CD4-positive, alpha-beta T cell (primary cell): ENCODE data around the gene CFP. TPM values are rescaled to one million over a fixed set of nuclear protein-coding genes. Genes with fewer than 3 reads are reported as not detected.
A peak's percentile ranks its signal among the peaks of the same experiment; 100 is the strongest.

Experiments used
- ATAC-seq: fragments of 200-7000 bp; cut with Tn5 transposase; one replicate; pipeline ENCODE4 v1.10.0; 2022; ENCODE audit warnings: mild to moderate bottlenecking; ENCODE audit not compliant: poor library complexity
- CTCF ChIA-PET: fragments of 350-600 bp; sonication (Branson Sonifier 250); formaldehyde crosslinking; loops from one replicate; lab custom pipeline; 2021; ENCODE audit warnings: antibody characterized with exemption, inconsistent platforms; lab: Charles Lee
- POLR2A ChIA-PET: fragments of 350-600 bp; sonication (Branson Sonifier 250); formaldehyde crosslinking; loops from one replicate; lab custom pipeline; 2021; ENCODE audit warnings: antibody characterized with exemption, inconsistent platforms; lab: Charles Lee
- DNase-seq, 14 experiments: peaks; one replicate each; pipeline ENCODE4 v3.0.0-alpha.2; 2013 to 2020; ENCODE audit warnings: mixed read lengths in 2 of 14
- H3K27ac ChIP-seq, 2 donors: one replicate each; pipeline versions ENCODE4 v1.5.1 to v1.7.0; 2013; ENCODE audit warnings: low read length in 2 of 2, low read depth in 1 of 2, mild to moderate bottlenecking in 1 of 2
- H3K27me3 ChIP-seq, 2 experiments: 1 replicate in 1 of 2; 2 replicates in 1 of 2; pipeline versions ENCODE4 v1.6.1 to v1.7.0; 2013; ENCODE audit warnings: low read length in 2 of 2, control low read depth in 1 of 2, mild to moderate bottlenecking in 1 of 2, moderate library complexity in 1 of 2; ENCODE audit not compliant: insufficient read depth in 2 of 2, control insufficient read depth in 1 of 2
- H3K36me3 ChIP-seq: one replicate; pipeline ENCODE4 v1.6.1; 2013; ENCODE audit warnings: low read length, control low read depth; ENCODE audit not compliant: insufficient read depth
- H3K4me1 ChIP-seq: one replicate; pipeline ENCODE4 v1.6.1; 2013; ENCODE audit warnings: low read length, control low read depth; ENCODE audit not compliant: insufficient read depth
- H3K4me3 ChIP-seq: one replicate; pipeline ENCODE4 v1.5.1; 2013; ENCODE audit warnings: mild to moderate bottlenecking, low read length, moderate library complexity
- H3K9me3 ChIP-seq, 2 experiments: 1 replicate in 1 of 2; 2 replicates in 1 of 2; pipeline versions ENCODE4 v1.6.1 to v1.7.0; 2013; ENCODE audit warnings: low read length in 2 of 2, mild to moderate bottlenecking in 2 of 2, control low read depth in 1 of 2, moderate library complexity in 1 of 2; ENCODE audit not compliant: control insufficient read depth in 1 of 2, insufficient read depth in 1 of 2
- H3K27ac Mint-ChIP-seq: one replicate; pipeline ENCODE4 v1.8.0; 2020; ENCODE audit warnings: mixed read lengths
- H3K27me3 Mint-ChIP-seq: one replicate; pipeline ENCODE4 v1.8.0; 2021; ENCODE audit warnings: mixed read lengths
- H3K36me3 Mint-ChIP-seq: one replicate; pipeline ENCODE4 v1.8.0; 2021; ENCODE audit warnings: low read depth, mixed read lengths
- H3K4me1 Mint-ChIP-seq: one replicate; pipeline ENCODE4 v1.8.0; 2021; ENCODE audit warnings: low read depth, mixed read lengths
- H3K4me3 Mint-ChIP-seq: one replicate; pipeline ENCODE4 v1.8.0; 2020; ENCODE audit warnings: mild to moderate bottlenecking, mixed read lengths
- H3K9me3 Mint-ChIP-seq: one replicate; pipeline ENCODE4 v1.8.0; 2020; ENCODE audit warnings: mixed read lengths
- CTCF ChIP-seq: fragments of 200-600 bp; IDR thresholded peaks from one replicate; pipeline ENCODE4 v1.8.0; 2022; ENCODE audit warnings: antibody characterized with exemption, mild to moderate bottlenecking
- intact Hi-C, 2 experiments: fragments of 100-400 bp; cut with DNase I in 1 of 2; cut with micrococcal nuclease in 1 of 2; formaldehyde crosslinking; loops; one replicate each; pipeline versions ENCODE4 v1.15.1 to v1.9.0; 2023 to 2025; cut with DNase I, micrococcal nuclease
- total RNA-seq, 174 experiments: library from RNA in 2 of 174; stranded (reverse) in 2 of 174; gene quantifications; one replicate each; pipeline ENCODE4 v1.2.3 and lab custom pipeline; 2021 to 2026

The CFP gene
- total RNA-seq, 2 experiments from 2014 or later, result 18.3 to 18.6 TPM

- ChIA-PET POLR2A (interaction anchor here (1.2 to 1.9 kb wide), 3 partner anchors 20 to 73 kb away, joined by 4 read pairs; partner anchors contain the start of gene ARAF), CTCF (interaction anchor here (1.0 to 1.2 kb wide), 2 partner anchors 15 to 47 kb away, joined by 3 read pairs; partner anchors contain the start of gene TIMP1)
- DNase-seq (peak in 5 of 14 experiments; percentile 8 to 53 (median 32)), ATAC-seq (peak; percentile 45)
- no peak for TF ChIP-seq CTCF
- Mint-ChIP-seq H3K27ac (peak overlapping the region; percentile 79), H3K4me3 (peak overlapping the region; percentile 88), H3K9me3 (no peaks in the 10 kb centered on the region), H3K36me3 (peaks cover 26% of the 10 kb centered on the region), H3K4me1 (peaks cover 26% of the 10 kb centered on the region), H3K27me3 (no peaks in the 10 kb centered on the region)
- H3K27ac ChIP-seq, result no peak overlapping the region
- H3K36me3 ChIP-seq, result peaks cover under 1% of the 10 kb centered on the region
- no peaks in the 10 kb centered on the region for H3K9me3 ChIP-seq
- peak overlapping the region; percentile 55 for H3K4me3 ChIP-seq
- intact Hi-C loops, result no loop called here
- no peaks in the 10 kb centered on the region for H3K27me3 ChIP-seq
- peaks cover 30% of the 10 kb centered on the region for H3K4me1 ChIP-seq
Measured at GRCh38 chrX:47628982-47629381, 748 bp downstream of the CFP start.

DNA sequence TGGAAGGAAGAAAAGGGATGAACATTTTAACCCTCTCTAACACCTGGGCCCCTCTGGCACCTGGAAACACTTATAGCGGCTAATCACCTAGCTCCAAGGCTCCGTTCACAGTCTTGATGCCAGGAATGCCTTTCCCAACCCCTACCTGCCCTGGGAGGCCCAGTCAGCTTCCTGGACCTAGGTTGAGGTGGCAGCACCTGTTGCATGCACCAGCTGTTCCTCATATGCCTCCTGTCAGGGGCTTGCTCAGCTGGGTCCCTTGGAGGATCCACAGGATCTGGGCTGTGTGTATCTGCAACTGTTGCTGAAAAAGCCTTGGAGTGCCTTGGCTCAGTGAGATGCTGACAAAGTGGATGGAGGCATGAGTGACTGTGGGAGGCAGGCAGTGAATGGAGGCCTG, 4.4 kb downstream of the CFP start:
- ATAC-seq (no peak), DNase-seq (no peak)
- Mint-ChIP-seq H3K4me1 (peaks cover 31% of the 10 kb centered on the region), H3K27me3 (no peaks in the 10 kb centered on the region), H3K36me3 (peaks cover 31% of the 10 kb centered on the region), H3K9me3 (no peaks in the 10 kb centered on the region), H3K27ac (no peak overlapping the region), H3K4me3 (peak overlapping the region; percentile 51)
- H3K27me3 ChIP-seq, result no peaks in the 10 kb centered on the region
- H3K4me3 ChIP-seq, result no peak overlapping the region
- ChIA-PET POLR2A (no interaction called here), CTCF (no interaction called here)
- H3K4me1 ChIP-seq, result peaks cover 33% of the 10 kb centered on the region
- intact Hi-C loops, result no loop called here
- no peak for TF ChIP-seq CTCF
- no peaks in the 10 kb centered on the region for H3K9me3 ChIP-seq
- H3K36me3 ChIP-seq, result no peaks in the 10 kb centered on the region
- H3K27ac ChIP-seq, result no peak overlapping the region

GRCh38 chrX:47623540-47624027, 6.1 kb downstream of the CFP start:
- Mint-ChIP-seq H3K27me3 (no peaks in the 10 kb centered on the region), H3K4me3 (peak overlapping the region; percentile 90), H3K9me3 (no peaks in the 10 kb centered on the region), H3K36me3 (peaks cover 17% of the 10 kb centered on the region), H3K4me1 (peaks cover 22% of the 10 kb centered on the region), H3K27ac (peak overlapping the region; percentile 20)
- H3K9me3 ChIP-seq, result no peaks in the 10 kb centered on the region
- peaks cover 29% of the 10 kb centered on the region for H3K4me1 ChIP-seq
- no peak for TF ChIP-seq CTCF
- CTCF ChIA-PET, result no interaction called here
- no peaks in the 10 kb centered on the region for H3K36me3 ChIP-seq
- no peaks in the 10 kb centered on the region for H3K27me3 ChIP-seq
- ATAC-seq, result peak; percentile 68
- intact Hi-C loops, result loop anchor here in 1 of 2 experiments (5.0 kb wide), 2 partner anchors 41 to 61 kb away; partner anchors contain the start of genes ARAF and TIMP1
- no peak overlapping the region for H3K27ac ChIP-seq
- peak in 13 of 14 experiments; percentile 14 to 69 (median 35) for DNase-seq
- POLR2A ChIA-PET, result interaction anchor here (0.7 to 1.4 kb wide), 6 partner anchors 10 to 433 kb away, joined by 3 to 12 read pairs (median 4); partner anchors contain the start of gene TIMP1
- H3K4me3 ChIP-seq, result peak overlapping the region; percentile 54
